ENCODE results near the gene FCER2.

The FCER2 gene

DNA sequence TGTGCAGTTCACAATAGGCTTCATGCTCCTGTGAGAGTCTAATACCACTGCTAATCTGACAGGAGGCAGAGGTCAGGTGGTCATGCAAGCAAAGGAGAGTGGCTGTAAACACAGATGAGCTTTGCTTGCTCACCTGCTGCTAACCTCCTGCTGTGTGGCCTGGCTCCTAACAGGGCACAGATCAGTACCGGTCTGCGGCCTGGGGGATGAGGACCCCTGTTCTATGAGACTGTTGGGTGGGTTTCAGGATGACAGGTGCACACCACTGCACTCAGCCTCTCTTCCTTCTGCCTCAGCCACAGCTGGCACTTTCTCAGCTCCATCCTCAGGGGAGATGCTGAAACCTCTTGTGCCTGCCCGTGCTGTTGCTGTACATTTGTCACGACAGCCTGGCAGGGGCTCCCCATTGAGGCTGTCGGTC, 20.3 kb upstream of the FCER2 start:
- Histone ChIP-seq H3K4me3 (ENCODE audit: low read depth in 1 of 5, low read length in 5 of 5) (no peak overlapping the region), H3K4me1 (ENCODE audit: control insufficient read depth in 5 of 5, insufficient read depth in 5 of 5, low read length in 5 of 5) (peaks cover 0 to 8% (median 0%) of the 10 kb centered on the region in 5 donors), H3K9ac (ENCODE audit: low read length in 5 of 5) (no peak overlapping the region), H3K9me3 (ENCODE audit: control insufficient read depth in 5 of 5, low read length in 5 of 5) (peaks cover 0 to 4% (median 0%) of the 10 kb centered on the region in 5 donors), H3K36me3 (ENCODE audit: control insufficient read depth in 5 of 5, insufficient read depth in 5 of 5, low read length in 5 of 5) (no peaks in the 10 kb centered on the region), H3K27ac (ENCODE audit: low read depth, low read length) (no peak overlapping the region), H3K27me3 (ENCODE audit: control insufficient read depth in 5 of 5, insufficient read depth in 4 of 5, low read length in 5 of 5) (peaks cover 0 to 15% (median 5%) of the 10 kb centered on the region in 5 donors)

DNA sequence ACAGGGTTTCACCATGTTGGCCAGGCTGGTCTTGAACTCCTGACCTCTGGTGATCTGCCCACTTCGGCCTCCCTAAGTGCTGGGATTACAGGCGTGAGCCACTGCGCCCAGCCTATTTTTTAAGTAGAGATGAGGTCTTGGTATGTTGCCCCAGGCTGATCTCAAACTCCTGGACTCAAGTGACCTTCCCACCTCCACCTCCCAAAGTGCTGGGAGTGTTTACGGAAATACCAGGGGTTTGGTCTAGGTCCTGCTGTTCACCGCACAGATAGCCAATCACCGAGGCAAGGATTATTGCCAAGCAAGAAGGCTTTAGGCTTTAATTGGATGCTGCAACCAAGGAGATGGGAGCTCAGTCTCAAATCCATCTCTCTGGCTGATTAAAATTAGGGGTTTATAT, 18.4 kb upstream of the FCER2 start:
- no peak overlapping the region for H3K9ac ChIP-seq (ENCODE audit: low read length in 5 of 5)
- H3K27ac ChIP-seq (ENCODE audit: low read depth, low read length), result no peak overlapping the region
- peaks cover 0 to 15% (median 5%) of the 10 kb centered on the region in 5 donors for H3K27me3 ChIP-seq (ENCODE audit: control insufficient read depth in 5 of 5, insufficient read depth in 4 of 5, low read length in 5 of 5)
- no peaks in the 10 kb centered on the region for H3K36me3 ChIP-seq (ENCODE audit: control insufficient read depth in 5 of 5, insufficient read depth in 5 of 5, low read length in 5 of 5)
- H3K4me3 ChIP-seq (ENCODE audit: low read depth in 1 of 5, low read length in 5 of 5), result no peak overlapping the region
- H3K9me3 ChIP-seq (ENCODE audit: control insufficient read depth in 5 of 5, low read length in 5 of 5), result peaks cover 2 to 11% (median 6%) of the 10 kb centered on the region in 5 donors
- H3K4me1 ChIP-seq (ENCODE audit: control insufficient read depth in 5 of 5, insufficient read depth in 5 of 5, low read length in 5 of 5), result peaks cover 0 to 8% (median 0%) of the 10 kb centered on the region in 5 donors

DNA sequence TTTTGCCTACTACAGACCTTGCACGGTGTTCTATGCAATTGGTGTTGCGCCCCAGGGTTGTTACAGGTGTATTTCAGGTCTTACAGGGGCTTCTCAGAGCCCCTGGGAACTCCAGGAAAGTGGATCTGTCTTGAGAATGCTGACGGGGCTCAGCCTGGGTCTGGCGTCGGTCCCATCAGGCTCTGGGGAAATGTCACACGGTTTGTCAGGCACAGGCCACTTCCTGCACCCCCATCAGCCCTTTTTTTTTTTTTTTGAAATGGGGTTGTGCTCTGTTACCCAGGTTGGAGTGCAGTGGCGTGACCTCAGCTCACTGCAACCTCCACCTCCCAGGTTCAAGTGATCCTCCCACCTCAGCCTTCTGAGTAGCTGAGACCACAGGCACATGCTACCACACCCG, 16.7 kb upstream of the FCER2 start:
- peaks cover 0 to 8% (median 0%) of the 10 kb centered on the region in 5 donors for H3K4me1 ChIP-seq (ENCODE audit: control insufficient read depth in 5 of 5, insufficient read depth in 5 of 5, low read length in 5 of 5)
- H3K27ac ChIP-seq (ENCODE audit: low read depth, low read length), result no peak overlapping the region
- H3K4me3 ChIP-seq (ENCODE audit: low read depth in 1 of 5, low read length in 5 of 5), result no peak overlapping the region
- H3K36me3 ChIP-seq (ENCODE audit: control insufficient read depth in 5 of 5, insufficient read depth in 5 of 5, low read length in 5 of 5), result no peaks in the 10 kb centered on the region
- no peak overlapping the region for H3K9ac ChIP-seq (ENCODE audit: low read length in 5 of 5)
- peaks cover 2 to 11% (median 6%) of the 10 kb centered on the region in 5 donors for H3K9me3 ChIP-seq (ENCODE audit: control insufficient read depth in 5 of 5, low read length in 5 of 5)
- H3K27me3 ChIP-seq (ENCODE audit: control insufficient read depth in 5 of 5, insufficient read depth in 4 of 5, low read length in 5 of 5), result peaks cover 0 to 12% (median 4%) of the 10 kb centered on the region in 5 donors

DNA sequence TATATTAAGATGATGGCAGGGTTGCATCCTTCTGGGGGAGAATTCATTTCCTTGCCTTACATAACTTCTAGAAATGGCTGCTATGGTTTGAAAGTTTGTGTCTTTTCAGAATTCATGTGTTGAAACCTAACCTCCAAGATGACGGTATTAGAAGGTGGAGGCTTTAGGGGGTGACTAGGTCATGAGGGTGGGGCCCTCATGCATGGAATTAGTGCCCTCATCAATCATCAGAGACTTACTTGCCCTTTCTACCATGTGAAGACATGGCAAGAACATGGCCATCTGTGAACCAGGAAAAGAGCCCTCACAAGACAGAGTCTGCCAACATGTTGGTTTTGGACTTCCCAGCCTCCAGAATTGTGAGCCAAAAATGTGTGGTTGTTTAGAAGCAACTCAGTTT, 14.8 kb upstream of the FCER2 start:
- Histone ChIP-seq H3K27ac (ENCODE audit: low read depth, low read length) (no peak overlapping the region), H3K9ac (ENCODE audit: low read length in 5 of 5) (no peak overlapping the region), H3K4me3 (ENCODE audit: low read depth in 1 of 5, low read length in 5 of 5) (no peak overlapping the region), H3K36me3 (ENCODE audit: control insufficient read depth in 5 of 5, insufficient read depth in 5 of 5, low read length in 5 of 5) (no peaks in the 10 kb centered on the region), H3K9me3 (ENCODE audit: control insufficient read depth in 5 of 5, low read length in 5 of 5) (peaks cover 2 to 11% (median 6%) of the 10 kb centered on the region in 5 donors), H3K27me3 (ENCODE audit: control insufficient read depth in 5 of 5, insufficient read depth in 4 of 5, low read length in 5 of 5) (peaks cover 0 to 3% (median 0%) of the 10 kb centered on the region in 5 donors), H3K4me1 (ENCODE audit: control insufficient read depth in 5 of 5, insufficient read depth in 5 of 5, low read length in 5 of 5) (peaks cover 0 to 8% (median 0%) of the 10 kb centered on the region in 5 donors)

DNA sequence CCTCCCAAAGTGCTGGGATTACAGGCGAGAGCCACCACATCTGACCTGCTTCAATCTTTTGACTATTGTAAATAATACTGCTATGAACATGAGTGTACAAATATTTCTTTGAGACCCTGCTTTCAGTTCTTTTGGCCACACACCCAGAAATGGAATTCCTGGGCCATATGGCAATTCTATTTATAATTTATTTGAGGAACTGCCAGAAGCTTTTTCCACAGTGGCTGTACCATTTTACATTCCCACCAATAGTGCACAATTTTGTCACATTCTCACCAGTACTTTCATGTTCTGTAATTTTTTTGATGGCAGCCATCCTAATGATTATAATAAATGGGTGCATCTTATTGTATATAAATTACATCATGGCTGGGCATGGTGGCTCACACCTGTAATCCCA, 13.7 kb upstream of the FCER2 start:
- H3K9ac ChIP-seq (ENCODE audit: low read length in 5 of 5), result no peak overlapping the region
- no peak overlapping the region for H3K27ac ChIP-seq (ENCODE audit: low read depth, low read length)
- H3K36me3 ChIP-seq (ENCODE audit: control insufficient read depth in 5 of 5, insufficient read depth in 5 of 5, low read length in 5 of 5), result no peaks in the 10 kb centered on the region
- H3K9me3 ChIP-seq (ENCODE audit: control insufficient read depth in 5 of 5, low read length in 5 of 5), result peaks cover 2 to 11% (median 6%) of the 10 kb centered on the region in 5 donors
- no peak overlapping the region for H3K4me3 ChIP-seq (ENCODE audit: low read depth in 1 of 5, low read length in 5 of 5)
- H3K4me1 ChIP-seq (ENCODE audit: control insufficient read depth in 5 of 5, insufficient read depth in 5 of 5, low read length in 5 of 5), result peaks cover 0 to 8% (median 0%) of the 10 kb centered on the region in 5 donors
- H3K27me3 ChIP-seq (ENCODE audit: control insufficient read depth in 5 of 5, insufficient read depth in 4 of 5, low read length in 5 of 5), result peaks cover 0 to 3% (median 0%) of the 10 kb centered on the region in 5 donors

DNA sequence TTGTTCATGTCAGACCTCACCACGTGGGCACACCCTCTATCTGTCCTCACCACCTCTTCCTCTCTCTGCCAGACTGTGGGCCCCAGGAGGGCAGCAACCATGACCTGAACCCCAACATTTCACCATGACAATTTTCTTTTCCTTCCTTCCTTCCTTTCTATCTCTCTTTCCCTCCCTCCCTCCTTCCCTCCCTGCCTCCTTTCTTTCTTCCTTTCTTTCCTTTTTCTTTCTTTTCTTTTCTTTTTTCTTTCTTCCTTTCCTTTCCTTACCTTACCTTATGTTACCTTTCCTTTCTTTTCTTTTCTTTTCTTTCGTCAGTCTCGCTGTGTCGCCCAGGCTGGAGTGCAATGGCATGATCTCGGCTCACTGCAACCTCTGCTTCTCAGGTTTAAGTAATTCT, 8.7 kb upstream of the FCER2 start:
- H3K27me3 ChIP-seq (ENCODE audit: control insufficient read depth in 5 of 5, insufficient read depth in 4 of 5, low read length in 5 of 5), result no peaks in the 10 kb centered on the region
- no peak overlapping the region for H3K9ac ChIP-seq (ENCODE audit: low read length in 5 of 5)
- H3K36me3 ChIP-seq (ENCODE audit: control insufficient read depth in 5 of 5, insufficient read depth in 5 of 5, low read length in 5 of 5), result no peaks in the 10 kb centered on the region
- no peaks in the 10 kb centered on the region for H3K9me3 ChIP-seq (ENCODE audit: control insufficient read depth in 5 of 5, low read length in 5 of 5)
- no peak overlapping the region for H3K4me3 ChIP-seq (ENCODE audit: low read depth in 1 of 5, low read length in 5 of 5)
- H3K27ac ChIP-seq (ENCODE audit: low read depth, low read length), result no peak overlapping the region
- peaks cover 0 to 20% (median 0%) of the 10 kb centered on the region in 5 donors for H3K4me1 ChIP-seq (ENCODE audit: control insufficient read depth in 5 of 5, insufficient read depth in 5 of 5, low read length in 5 of 5)

DNA sequence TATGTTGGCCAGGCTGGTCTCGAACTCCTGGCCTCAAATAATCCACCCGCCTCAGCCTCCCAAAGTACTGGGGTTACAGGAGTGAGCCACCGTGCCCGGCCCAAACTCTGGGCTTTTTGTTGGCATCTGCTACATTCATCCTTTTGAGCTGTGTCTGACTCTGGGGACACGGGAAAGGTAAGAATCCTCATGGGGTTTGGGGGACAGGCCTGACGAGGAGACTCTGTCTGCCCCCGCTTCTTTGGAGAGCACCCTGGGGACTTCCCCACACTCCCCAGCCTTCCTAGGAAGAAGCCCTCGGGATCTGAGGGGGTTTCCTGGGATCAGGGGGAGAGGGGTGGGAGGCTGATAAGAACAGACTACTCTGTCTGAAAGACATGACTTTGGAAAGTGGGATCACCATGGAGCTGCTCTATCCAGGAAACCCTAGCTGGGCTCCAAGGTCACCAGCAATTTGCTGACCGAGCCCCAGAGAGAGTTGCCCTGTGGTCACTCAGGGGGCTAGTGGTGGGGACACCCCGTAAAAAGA, 8.1 kb upstream of the FCER2 start:
- Histone ChIP-seq H3K9ac (ENCODE audit: low read length in 5 of 5) (no peak overlapping the region), H3K4me3 (ENCODE audit: low read depth in 1 of 5, low read length in 5 of 5) (no peak overlapping the region), H3K4me1 (ENCODE audit: control insufficient read depth in 5 of 5, insufficient read depth in 5 of 5, low read length in 5 of 5) (peaks cover 0 to 20% (median 0%) of the 10 kb centered on the region in 5 donors), H3K9me3 (ENCODE audit: control insufficient read depth in 5 of 5, low read length in 5 of 5) (no peaks in the 10 kb centered on the region), H3K27ac (ENCODE audit: low read depth, low read length) (no peak overlapping the region), H3K27me3 (ENCODE audit: control insufficient read depth in 5 of 5, insufficient read depth in 4 of 5, low read length in 5 of 5) (no peaks in the 10 kb centered on the region), H3K36me3 (ENCODE audit: control insufficient read depth in 5 of 5, insufficient read depth in 5 of 5, low read length in 5 of 5) (no peaks in the 10 kb centered on the region)

DNA sequence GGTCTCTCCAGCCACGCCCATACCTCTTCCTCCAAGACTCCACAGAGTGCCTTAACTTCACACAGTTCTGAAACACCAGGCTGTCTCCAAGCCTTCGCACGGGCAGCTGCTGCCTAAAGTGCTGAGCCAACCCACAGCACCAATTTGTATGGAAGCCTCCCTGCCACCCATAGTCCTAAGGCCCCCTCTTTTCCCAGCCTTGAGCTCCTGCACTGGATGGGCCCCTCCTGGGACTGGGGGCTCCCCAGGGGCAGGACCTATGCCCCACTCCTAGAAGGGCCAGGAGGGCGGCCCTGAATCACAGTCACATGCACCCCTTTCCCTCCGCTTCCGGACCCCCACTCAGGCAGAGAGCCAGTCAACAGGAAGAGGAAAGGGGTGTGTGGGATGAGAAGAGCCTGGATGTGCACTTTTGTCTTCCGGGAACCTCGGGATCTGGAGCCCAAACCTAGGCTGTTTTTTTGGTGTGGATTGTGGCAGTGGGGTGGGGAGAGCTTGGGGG, 5.1 kb upstream of the FCER2 start:
- no peaks in the 10 kb centered on the region for H3K36me3 ChIP-seq (ENCODE audit: control insufficient read depth in 5 of 5, insufficient read depth in 5 of 5, low read length in 5 of 5)
- peak overlapping the region in 2 of 5 donors; percentile 4 to 45 for H3K9ac ChIP-seq (ENCODE audit: low read length in 5 of 5)
- peaks cover 0 to 10% (median 4%) of the 10 kb centered on the region in 5 donors for H3K27me3 ChIP-seq (ENCODE audit: control insufficient read depth in 5 of 5, insufficient read depth in 4 of 5, low read length in 5 of 5)
- peaks cover 0 to 31% (median 3%) of the 10 kb centered on the region in 5 donors for H3K4me1 ChIP-seq (ENCODE audit: control insufficient read depth in 5 of 5, insufficient read depth in 5 of 5, low read length in 5 of 5)
- H3K9me3 ChIP-seq (ENCODE audit: control insufficient read depth in 5 of 5, low read length in 5 of 5), result no peaks in the 10 kb centered on the region
- no peak overlapping the region for H3K4me3 ChIP-seq (ENCODE audit: low read depth in 1 of 5, low read length in 5 of 5)
- H3K27ac ChIP-seq (ENCODE audit: low read depth, low read length), result peak overlapping the region; percentile 65

DNA sequence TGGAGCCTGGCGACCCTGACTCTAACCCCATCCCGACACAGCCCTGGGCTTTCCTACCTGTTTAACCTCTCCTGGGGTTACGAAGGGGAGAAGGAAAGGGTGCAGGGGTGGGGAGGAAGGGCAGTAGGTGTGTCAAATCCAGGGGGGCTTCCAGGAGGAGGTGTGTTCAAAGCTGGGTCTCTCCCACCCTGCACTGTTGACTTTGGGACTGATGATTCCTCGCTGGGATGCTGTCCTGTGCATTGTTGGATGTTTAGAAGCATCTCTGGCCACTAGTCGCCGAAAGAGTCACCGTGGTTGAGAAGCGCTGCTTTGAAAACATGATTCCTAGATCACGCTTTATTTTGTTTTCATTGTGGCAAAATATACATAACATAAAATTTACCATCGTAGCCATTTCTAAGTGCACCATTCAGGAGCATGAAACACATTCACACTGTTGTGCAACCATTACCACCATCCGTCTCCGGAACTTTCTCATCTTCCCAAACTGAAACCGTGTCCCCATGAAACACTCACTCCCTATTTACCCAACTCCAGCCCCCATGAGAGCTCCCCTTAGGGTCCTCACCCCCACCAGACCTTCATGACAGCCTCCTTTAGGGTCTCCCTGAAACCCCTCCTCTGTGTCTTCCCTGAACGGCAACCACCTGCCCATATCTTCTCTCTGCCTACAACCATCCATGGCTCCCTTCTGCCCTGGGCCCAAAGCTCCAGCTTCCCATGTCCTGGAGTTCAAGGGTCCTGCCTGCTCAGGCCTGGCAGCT, 4.4 kb upstream of the FCER2 start:
- Histone ChIP-seq H3K27me3 (ENCODE audit: control insufficient read depth in 5 of 5, insufficient read depth in 4 of 5, low read length in 5 of 5) (peaks cover 0 to 11% (median 6%) of the 10 kb centered on the region in 5 donors), H3K9me3 (ENCODE audit: control insufficient read depth in 5 of 5, low read length in 5 of 5) (no peaks in the 10 kb centered on the region), H3K4me1 (ENCODE audit: control insufficient read depth in 5 of 5, insufficient read depth in 5 of 5, low read length in 5 of 5) (peaks cover 0 to 33% (median 3%) of the 10 kb centered on the region in 5 donors), H3K36me3 (ENCODE audit: control insufficient read depth in 5 of 5, insufficient read depth in 5 of 5, low read length in 5 of 5) (no peaks in the 10 kb centered on the region), H3K9ac (ENCODE audit: low read length in 5 of 5) (peak overlapping the region in 2 of 5 donors; percentile 7 to 45), H3K4me3 (ENCODE audit: low read depth in 1 of 5, low read length in 5 of 5) (peak overlapping the region in 2 of 5 donors; percentile 9 to 25), H3K27ac (ENCODE audit: low read depth, low read length) (peak overlapping the region; percentile 65)
